Amygdala (tissue), 56 donors: ENCODE data around the gene ACER3.
"Not testable (repeated sequence)": the region's sequence is repeated elsewhere in the genome, so short reads cannot be mapped to it uniquely, and the experiment has no call there.

Source experiments
- DNase-seq, 56 donors: peaks; one replicate each; lab custom pipeline; 2025; lab: John Stamatoyannopoulos, UW

The ACER3 gene

DNA sequence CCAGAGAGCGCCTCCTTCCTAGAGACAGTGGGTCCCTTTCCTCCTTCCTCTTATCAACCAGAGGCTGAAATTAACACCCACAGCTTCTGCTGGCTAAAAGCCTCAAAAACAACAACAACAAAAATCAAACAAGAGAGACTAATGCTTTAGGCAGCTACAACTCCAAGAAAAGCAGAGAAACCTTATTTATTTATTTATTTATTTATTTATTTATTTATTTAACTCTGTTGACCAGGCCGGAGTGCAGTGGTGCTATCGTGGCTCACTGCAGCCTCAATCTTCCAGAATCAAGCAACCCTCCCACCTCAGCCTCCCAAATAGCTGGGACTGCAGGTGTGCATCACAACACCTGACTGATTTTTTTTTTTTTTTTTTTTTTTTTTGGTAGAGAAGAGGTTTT, 170.9 kb downstream of the ACER3 start:
- DNase-seq, result no peak

DNA sequence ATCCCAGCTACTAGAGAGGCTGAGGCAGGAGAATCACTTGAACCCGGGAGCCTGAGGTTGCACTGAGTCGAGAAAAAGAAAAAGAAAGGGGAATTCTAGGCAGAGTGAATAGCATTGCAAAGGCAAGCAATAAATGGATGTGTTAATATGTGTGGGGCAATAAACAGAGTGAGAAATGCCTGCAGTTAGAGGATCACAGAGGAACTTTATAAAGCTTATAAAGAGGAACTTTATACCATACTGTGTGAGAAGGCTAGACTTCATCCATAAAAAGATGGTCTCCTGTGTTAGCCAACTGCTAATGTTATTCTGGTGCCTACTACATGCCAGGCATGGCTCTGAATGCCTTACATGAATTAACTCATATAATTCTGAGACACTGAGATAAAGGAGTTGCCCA, 174.3 kb downstream of the ACER3 start:
- DNase-seq, result no peak

DNA sequence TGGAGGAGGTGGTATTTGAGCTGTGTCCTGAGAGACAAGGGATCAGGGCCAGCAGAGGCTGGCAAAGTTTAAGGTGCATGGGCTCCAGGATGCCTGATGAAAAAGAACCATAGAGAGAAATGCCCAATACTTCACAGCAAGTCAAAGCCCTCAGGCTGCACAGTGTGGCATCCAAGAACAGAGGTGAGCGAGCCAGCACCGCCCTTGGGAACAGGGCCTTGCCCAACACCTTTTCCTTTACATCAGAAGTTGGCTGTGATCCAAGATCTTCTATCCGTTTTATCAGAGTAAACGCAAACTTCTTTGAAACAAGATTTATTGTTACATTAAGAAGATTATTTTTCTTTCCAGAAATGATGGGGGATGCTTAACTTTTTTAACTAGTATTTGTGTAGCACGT, 174.9 kb downstream of the ACER3 start:
- DNase-seq, result no peak

DNA sequence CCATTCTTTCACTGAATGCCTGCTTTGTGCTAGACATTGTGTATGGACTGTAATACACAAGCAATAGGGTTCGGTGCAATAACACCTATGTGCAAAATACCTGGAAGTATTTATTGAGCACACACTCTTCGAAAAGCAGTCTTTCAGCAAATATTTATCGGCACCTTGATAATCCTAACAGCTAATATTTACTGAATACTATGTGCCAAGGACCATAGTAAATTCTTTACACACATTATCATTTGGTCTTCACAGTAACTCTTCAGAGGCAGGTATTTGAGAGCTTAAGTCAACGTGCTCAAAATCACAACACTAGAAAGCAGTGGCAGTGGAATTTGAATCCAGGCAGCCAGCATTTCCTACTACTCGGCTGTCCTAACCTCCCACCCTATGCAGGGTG, 175.7 kb downstream of the ACER3 start:
- DNase-seq, result no peak

DNA sequence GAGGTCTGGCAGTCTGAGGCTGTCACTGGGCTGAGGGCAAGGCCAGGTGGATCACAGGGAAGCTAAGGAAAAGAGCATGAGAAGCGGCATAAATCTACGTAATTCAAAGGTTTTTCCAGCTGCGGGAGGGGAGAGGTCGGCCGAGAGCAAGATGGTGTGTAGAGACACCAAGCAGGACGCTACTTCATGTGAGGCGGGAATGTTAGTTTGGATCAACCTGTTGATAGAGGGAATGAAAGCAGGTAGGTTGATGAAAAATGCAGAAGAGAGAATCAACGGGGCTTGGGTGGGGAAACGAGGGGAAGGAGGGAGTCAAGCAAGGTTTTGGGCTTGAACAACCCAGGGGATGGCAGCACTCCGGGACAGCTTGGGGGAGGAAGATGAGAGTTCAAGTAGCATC, 176.3 kb downstream of the ACER3 start:
- no peak for DNase-seq

DNA sequence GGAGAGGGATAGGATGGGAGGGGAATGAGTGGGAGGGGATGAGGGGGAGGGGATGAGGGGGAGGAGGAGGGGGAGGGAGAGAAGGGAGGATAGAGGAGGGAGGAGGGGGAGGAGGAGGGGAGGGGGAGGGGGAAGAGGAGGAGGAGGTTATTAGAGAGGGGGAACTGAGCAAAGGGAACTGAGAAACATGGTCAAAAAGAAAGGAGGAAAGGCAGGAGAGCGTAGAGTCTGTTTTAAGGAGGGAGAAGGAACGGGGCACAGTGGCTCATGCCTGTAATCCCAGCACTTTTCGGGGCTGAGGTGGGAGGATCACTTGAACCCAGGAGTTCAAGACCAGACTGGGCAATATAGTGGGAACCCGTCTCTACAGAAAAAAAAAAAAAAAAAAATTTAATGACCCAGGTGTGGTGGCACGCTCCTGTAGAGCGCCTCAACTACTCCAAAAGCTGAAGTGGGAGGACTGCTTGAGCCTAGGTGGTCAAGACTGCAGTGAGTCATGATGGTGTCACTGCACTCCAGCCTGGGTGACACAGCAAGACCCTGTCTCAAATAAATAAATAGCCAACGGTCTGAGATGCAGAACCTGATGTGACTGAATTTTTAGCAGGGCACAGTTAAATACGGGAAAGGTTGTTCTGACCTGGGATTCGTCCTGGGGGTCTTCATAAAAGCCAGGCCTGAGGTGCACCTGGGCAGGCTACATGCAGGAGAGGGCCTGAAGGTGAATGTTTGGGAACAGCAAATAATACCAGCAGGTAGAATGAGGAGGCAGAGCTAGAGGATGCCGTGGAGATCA, 177.5 kb downstream of the ACER3 start:
- DNase-seq, result no peak

DNA sequence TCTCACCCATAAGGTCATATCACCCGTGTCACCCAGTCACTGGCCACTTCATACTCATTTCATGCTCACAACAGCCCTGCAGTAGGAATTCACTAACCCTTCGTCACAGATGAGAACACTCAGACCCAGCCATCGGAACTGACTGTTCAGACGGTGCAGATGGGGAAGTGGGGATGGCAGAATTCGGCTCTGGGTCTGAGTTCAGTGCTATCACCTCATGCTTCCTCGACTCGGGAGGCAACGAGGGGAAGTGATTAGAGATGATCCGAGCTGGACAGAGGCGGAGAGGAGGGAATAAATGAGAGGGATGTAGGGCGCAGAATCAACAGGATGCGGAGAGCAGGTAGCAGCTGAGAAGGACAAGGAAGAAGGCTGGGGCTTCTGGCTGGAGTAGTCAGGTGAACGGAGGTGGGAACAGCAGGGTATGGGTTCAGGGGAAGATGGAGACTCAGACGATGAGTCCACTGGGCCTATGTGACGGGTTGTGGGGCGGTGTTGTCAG, 178.2 kb downstream of the ACER3 start:
- DNase-seq, result no peak

DNA sequence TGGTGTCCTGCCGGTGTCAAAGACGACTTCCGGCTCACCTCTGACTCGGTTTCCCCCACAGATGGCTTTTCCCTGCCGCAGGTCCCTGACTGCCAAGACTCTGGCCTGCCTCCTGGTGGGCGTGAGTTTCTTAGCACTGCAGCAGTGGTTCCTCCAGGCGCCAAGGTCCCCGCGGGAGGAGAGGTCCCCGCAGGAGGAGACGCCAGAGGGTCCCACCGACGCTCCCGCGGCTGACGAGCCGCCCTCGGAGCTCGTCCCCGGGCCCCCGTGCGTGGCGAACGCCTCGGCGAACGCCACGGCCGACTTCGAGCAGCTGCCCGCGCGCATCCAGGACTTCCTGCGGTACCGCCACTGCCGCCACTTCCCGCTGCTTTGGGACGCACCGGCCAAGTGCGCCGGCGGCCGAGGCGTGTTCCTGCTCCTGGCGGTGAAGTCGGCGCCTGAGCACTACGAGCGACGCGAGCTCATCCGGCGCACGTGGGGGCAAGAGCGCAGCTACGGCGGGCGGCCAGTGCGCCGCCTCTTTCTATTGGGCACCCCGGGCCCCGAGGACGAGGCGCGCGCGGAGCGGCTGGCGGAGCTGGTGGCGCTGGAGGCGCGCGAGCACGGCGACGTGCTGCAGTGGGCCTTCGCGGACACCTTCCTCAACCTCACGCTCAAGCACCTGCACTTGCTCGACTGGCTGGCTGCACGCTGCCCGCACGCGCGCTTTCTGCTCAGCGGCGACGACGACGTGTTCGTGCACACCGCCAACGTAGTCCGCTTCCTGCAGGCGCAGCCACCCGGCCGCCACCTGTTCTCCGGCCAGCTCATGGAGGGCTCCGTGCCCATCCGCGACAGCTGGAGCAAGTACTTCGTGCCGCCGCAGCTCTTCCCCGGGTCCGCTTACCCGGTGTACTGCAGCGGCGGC, 179.0 kb downstream of the ACER3 start:
- DNase-seq, result peak in 4 of 56 donors; percentile 11 to 42 (median 22)

DNA sequence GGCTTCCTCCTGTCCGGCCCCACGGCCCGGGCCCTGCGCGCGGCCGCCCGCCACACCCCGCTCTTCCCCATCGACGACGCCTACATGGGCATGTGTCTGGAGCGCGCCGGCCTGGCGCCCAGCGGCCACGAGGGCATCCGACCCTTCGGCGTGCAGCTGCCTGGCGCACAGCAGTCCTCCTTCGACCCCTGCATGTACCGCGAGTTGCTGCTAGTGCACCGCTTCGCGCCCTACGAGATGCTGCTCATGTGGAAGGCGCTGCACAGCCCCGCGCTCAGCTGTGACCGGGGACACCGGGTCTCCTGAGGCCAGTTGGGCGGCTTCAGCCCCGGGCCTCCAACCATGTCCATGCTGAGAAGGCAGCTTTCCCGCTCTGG, 179.7 kb downstream of the ACER3 start:
- no peak for DNase-seq

DNA sequence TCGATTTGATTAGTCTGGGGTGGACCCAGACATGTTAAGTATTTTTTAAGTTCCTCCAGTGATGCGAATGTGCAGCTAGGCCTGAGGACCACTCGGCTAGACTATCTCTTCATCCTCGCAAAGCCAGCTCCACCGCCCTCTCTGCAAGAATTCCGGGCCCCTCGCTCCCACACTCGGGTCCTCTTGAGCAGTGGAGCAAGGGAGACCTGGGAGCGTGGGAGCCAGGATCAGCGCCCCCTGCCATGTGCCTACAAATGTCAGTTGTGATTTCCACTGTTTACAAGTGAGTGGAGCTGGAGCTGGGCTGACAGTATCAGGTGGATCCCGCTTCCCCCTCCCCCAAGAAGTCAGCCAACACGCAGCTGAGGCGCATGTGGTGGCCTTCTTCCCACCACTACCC, 180.2 kb downstream of the ACER3 start:
- no peak for DNase-seq

DNA sequence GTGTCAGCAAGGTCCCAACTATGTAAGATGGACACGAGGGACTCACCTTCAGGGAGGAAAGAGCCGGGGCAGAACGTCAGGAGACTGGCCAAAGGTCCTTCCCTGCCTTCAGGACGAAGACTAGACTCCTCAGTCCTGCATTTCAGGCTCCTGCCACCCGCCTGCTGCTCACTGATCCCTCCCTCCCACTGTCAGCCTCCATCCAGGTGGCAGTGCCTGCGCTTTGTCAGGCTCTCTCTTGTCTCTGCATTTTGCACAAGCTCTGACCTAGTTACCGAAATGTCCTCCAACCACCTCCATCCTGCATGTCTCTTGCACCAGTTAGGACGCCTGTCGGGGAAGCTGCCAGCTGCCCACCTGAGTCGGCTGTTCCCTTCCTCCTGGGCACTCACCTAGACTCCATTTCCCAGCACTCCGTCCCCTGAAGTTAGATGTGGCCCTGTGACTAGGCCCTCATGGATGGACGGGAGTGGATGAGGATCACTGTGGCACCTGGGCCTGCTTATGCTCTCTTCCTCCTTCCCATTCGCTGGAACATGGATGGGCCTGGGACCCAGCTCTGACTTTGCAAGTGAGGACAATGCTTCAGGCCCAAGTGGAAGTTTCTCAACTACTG, 181.5 kb downstream of the ACER3 start:
- DNase-seq, result no peak

DNA sequence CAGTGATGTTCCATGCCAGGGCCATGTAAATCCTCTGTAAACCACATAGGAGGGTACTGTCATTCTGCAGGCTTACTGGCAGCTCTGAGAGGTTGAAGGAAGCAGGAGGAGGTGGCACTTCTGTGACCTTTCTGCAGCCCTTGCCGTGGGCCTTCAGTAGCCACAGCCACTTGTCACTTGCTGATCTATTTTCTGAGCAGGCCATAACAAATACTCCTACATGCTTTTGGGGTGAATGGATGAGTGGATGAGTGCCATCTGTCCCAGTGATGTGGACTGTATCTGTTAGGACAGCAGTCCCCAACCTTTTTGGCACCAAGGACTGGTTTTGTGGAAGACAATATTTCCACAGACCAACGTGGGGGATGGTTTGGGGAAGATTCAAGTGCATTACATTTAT, 183.6 kb downstream of the ACER3 start:
- DNase-seq, result no peak

DNA sequence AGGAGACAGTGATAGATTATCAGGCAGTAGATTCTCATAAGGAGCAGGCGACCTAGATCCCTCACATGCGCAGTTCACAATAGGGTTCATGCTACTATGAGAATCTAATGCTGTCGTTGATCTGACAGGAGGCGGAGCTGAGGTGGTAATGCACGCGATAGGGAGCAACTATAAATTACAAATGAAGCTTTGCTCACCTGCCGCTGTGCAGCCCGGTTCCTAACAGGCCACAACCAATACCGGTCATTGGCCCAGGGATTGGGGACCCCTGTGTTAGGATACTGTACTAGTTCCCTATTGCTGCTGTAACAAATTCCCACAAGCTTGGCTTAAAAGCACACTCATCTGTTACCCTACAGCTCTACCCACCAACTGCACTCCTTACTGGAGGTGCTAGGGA, 184.2 kb downstream of the ACER3 start:
- no peak for DNase-seq

DNA sequence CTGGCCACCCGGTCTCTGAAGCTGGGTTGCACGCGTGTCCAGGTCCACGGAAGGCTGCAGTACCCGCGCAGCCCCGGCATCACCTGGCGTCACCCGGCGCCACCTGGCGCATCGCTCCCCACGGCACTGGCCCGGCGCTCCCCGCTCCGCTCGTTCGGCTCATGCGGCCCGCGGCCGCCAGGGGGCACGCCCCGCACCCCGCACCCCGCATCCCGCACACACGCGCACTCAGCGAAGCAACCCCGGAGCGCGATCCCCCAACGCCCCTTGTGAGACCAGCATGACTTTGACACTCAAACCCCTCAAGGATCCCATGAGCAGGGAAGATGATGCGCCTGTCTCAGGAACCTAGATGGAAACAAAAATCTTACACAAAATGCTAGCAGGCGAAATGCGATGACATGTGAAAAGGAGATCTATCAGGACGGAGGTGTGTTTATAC, 185.4 kb downstream of the ACER3 start:
- peak in 4 of 56 donors; percentile 13 to 40 (median 28) for DNase-seq

DNA sequence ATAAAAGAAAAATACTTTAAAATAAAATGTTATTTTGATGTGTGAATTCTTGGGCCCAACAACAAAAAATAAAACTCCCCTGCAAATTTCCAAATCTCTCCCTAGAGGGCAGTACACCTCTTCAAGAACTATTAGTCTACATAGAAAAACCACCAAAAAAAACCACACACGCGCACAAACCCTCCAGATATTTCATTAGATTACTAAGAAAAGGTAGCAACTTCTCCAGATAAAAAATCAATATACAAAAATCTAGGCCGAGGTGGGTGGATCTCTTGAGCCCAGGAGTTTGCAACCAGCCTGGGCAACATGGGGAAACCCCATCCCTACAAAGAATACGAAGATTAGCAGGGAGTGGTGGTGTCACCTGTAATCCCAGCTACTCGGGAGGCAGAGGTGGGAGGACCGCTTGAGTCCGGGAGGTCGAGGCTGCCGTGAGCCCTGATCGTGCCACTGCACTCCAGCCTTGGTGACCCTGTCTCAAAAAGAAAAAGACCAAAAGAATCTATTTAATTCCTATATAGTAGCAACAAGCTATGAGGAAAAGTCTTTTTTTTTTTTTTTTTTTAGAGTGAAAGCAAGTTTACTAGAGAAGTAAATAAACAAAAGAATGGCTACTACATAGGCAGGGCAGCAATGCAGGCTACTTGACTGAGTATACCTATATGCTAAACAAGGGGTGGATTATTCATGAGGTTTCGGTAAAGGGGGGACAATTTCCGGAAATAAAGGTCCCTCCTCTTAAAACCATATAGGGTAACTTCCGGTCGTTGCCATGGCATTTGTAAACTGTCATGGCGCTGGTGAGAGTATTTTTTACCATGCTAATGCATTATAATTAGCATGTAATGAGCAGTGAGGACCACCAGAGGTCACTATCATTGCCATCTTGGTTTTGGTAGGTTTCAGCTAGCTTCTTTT, 186.5 kb downstream of the ACER3 start:
- DNase-seq, result peak in 42 of 56 donors; percentile 16 to 92 (median 58)

DNA sequence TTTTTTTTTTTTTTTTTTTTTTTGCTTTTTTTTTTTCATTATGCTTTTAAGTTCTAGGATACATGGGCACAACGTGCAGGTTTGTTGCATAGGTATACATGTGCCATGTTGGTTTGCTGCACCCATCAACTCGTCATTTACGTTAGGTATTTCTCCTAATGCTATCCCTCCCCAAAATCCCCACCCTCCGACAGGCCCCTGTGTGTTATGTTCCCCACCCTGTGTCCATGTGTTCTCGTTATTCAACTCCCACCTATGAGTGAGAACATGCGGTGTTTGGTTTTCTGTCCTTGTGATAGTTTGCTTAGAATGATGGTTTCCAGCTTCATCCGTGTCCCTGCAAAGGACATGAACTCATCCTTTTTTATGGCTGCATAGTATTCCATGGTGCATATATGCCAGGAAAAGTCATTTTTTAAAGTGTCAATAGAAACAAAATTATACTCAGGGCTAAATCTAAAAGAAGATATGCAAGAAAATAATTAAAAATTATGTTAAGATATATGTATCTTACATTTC, 187.3 kb downstream of the ACER3 start:
- DNase-seq, result not testable (repeated sequence)

DNA sequence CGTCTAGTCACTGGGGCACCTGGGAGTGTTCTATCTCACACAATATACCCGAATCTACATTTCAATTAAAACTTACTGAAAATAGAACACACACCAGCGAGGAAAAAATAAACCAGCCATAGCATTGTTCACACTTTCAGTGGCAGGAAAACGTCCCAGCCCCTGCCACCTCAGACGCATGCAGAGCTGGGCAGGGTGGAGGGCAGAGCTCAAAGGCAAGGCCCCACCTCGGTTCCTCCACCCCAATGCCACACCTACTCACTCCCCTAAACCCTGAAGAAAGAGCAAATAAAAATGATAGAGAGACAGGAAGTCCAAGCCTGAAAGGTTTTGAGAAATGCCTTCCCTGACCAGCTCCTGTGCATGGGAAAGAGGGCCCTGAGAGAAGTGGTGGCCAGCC, 188.3 kb downstream of the ACER3 start:
- DNase-seq, result no peak

DNA sequence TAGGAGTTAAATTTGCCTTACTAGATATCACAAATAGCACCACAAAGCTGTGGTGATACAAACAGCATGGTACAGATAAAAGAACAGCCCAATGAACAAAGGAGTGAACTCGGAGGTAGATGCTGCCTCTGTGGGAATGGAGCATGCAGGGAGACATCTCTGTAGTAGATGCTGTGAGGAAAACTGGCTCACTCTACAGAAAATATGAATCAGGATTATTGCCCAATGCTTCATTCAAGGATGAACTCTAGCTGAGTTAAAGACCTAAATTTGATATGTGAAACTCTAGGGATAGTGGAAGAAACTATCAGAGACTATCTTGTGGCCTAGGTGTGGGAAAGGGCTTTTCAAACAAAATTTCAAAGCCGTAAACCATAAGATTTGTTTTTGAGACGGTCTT, 190.8 kb downstream of the ACER3 start:
- DNase-seq, result no peak

DNA sequence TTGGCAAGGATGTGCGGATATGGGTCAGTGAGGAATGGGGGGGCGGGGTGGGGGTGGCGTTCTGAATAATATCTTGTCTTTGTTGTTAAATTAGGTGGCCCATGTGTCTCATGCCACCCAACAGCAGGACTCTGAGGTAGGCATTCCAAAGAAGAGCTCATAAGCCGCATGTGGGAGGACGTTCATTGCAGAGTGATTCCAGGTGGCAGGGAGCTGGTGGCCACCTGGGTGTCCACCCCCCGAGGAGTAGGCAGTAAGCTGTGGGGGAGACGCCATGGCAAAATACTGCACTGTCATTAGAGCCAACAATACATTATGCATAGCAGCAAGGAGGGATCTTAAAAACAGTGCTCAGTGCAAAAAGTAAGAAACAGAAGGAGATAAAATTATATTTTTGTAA, 191.8 kb downstream of the ACER3 start:
- DNase-seq, result peak in 1 of 56 donors; percentile 18
